Hepatocyte (in vitro differentiated cells): ENCODE data around the gene C1QL3.
A peak's percentile ranks its signal among the peaks of the same experiment; 100 is the strongest.

ENCODE experiments used
- EZH2 ChIP-seq: fragments of 200-600 bp; sonication (generic); IDR thresholded peaks from 2 replicates; pipeline ENCODE4 v1.6.1; 2016; ENCODE audit warnings: antibody characterized with exemption, mild to moderate bottlenecking, borderline replicate concordance
- TF ChIP-seq, protein P1 (sequence below): fragments of 200-600 bp; sonication (generic); IDR thresholded peaks from 2 replicates; pipeline ENCODE4 v1.5.1; 2016; ENCODE audit warnings: antibody characterized with exemption, mild to moderate bottlenecking; ENCODE audit not compliant: poor library complexity

DNA sequence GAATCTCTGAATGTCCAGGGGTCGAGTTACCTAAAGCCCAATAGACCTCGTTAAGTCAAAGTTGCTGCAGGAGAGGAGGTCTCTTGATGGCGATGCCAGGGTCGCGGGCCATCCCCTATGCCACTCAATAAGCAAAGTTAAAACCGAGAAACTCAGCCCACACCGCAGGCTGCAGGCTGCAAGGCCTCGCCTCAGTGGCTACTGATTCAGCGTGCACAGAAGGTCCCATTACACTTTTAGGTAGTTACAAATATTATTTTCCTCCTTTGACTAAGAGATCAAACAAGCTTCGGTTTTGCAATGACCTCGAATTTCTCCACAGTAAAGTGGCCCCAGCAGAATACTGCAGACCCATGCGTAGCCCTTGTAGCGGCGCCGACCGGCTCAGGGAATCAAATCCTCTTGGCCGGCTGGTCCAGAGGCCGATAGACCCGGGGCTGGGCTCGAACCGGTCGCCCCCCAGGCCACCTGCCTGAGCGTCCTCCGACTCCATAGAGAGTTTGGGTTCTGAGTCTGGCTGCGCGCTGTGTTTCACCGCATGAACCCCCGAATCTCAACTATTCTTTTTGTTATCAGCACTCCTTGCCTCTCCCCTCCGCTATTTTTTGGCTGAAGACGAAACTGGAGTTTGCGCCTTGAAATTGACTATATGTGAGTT, 2.3 kb downstream of the C1QL3 start:
- TF ChIP-seq, protein P1, sequence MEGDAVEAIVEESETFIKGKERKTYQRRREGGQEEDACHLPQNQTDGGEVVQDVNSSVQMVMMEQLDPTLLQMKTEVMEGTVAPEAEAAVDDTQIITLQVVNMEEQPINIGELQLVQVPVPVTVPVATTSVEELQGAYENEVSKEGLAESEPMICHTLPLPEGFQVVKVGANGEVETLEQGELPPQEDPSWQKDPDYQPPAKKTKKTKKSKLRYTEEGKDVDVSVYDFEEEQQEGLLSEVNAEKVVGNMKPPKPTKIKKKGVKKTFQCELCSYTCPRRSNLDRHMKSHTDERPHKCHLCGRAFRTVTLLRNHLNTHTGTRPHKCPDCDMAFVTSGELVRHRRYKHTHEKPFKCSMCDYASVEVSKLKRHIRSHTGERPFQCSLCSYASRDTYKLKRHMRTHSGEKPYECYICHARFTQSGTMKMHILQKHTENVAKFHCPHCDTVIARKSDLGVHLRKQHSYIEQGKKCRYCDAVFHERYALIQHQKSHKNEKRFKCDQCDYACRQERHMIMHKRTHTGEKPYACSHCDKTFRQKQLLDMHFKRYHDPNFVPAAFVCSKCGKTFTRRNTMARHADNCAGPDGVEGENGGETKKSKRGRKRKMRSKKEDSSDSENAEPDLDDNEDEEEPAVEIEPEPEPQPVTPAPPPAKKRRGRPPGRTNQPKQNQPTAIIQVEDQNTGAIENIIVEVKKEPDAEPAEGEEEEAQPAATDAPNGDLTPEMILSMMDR, result no peak
- TF ChIP-seq EZH2, result peak; percentile 59
